ENCODE measurements around the gene FKBP4. TPM values are rescaled to one million over a fixed set of nuclear protein-coding genes. Genes with fewer than 3 reads are reported as not detected.

The FKBP4 gene
- total RNA-seq, 1 donor: 20.9 TPM

GRCh38 chr12:2801044-2801783 is 6.4 kb downstream of the FKBP4 start:
- TF ChIP-seq CTCF (IDR thresholded peaks at IDR 0.05; ENCODE audit: insufficient read depth, low read length): no peak
- no peak overlapping the region for H3K4me3 ChIP-seq (ENCODE audit: low read depth, low read length)
- no peak for DNase-seq (ENCODE audit: low read depth)

GRCh38 chr12:2803635-2804392 is 9.0 kb downstream of the FKBP4 start:
- no peak overlapping the region for H3K4me3 ChIP-seq (ENCODE audit: low read depth, low read length)
- DNase-seq (ENCODE audit: low read depth): no peak
- no peak for TF ChIP-seq CTCF (IDR thresholded peaks at IDR 0.05; ENCODE audit: insufficient read depth, low read length)

- TF ChIP-seq CTCF (IDR thresholded peaks at IDR 0.05; ENCODE audit: insufficient read depth, low read length): no peak
These were observed 9.8 kb downstream of the FKBP4 start for GRCh38 chr12:2804393-2805142.

GRCh38 chr12:2805143-2805520 is 10.4 kb downstream of the FKBP4 start:
- DNase-seq (ENCODE audit: low read depth): peak; percentile 91
- no peak overlapping the region for H3K4me3 ChIP-seq (ENCODE audit: low read depth, low read length)
- TF ChIP-seq CTCF (IDR thresholded peaks at IDR 0.05; ENCODE audit: insufficient read depth, low read length): no peak

More at GRCh38 chr12:2804393-2805142, 9.8 kb downstream of the FKBP4 start:
- peak; percentile 79 for DNase-seq (ENCODE audit: low read depth)
- H3K4me3 ChIP-seq (ENCODE audit: low read depth, low read length): no peak overlapping the region

GRCh38 chr12:2806700-2807099 is 11.9 kb downstream of the FKBP4 start:
- no peak overlapping the region for H3K4me3 ChIP-seq (ENCODE audit: low read depth, low read length)
- no peak for TF ChIP-seq CTCF (IDR thresholded peaks at IDR 0.05; ENCODE audit: insufficient read depth, low read length)
- no peak for DNase-seq (ENCODE audit: low read depth)

- no peak for TF ChIP-seq CTCF (IDR thresholded peaks at IDR 0.05; ENCODE audit: insufficient read depth, low read length)
- DNase-seq (ENCODE audit: low read depth): no peak
- H3K4me3 ChIP-seq (ENCODE audit: low read depth, low read length): peak overlapping the region; percentile 96
These were observed 17.0 kb downstream of the FKBP4 start for GRCh38 chr12:2811801-2812200.
